ENCODE measurements around the gene ZNHIT3.
"Not testable (repeated sequence)": the region's sequence is repeated elsewhere in the genome, so short reads cannot be mapped to it uniquely, and the experiment has no call there.

The ZNHIT3 gene

DNA sequence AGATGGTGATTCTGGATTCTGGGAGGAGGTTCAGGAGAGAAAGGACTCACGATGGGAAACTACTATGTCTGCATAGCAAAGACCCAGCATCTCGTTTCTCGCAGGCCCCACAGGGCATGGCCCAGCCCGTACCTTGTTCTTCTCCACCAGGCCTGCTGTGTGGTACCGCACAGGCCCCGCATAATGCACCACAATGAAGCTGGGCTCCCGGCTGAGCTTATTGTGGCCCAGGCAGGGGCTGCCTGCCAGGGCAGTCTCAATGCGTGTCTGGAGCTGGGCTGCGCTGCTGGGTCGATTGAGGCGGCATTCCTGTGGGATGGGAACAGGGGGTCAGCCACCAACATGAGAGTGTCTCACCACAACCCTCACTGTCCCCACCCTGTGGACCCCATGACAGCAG, 20.4 kb downstream of the ZNHIT3 start:
- H3K27me3 ChIP-seq (ENCODE audit: insufficient read depth, low read depth): no peaks in the 10 kb centered on the region
- no peaks in the 10 kb centered on the region for H4K20me1 ChIP-seq (ENCODE audit: insufficient read depth)
- no peak for TF ChIP-seq CTCF (conservative IDR thresholded peaks at IDR 0.05; ENCODE audit: low read depth, low read length)
- no peaks in the 10 kb centered on the region for H3K36me3 ChIP-seq (ENCODE audit: insufficient read depth)
- no peak overlapping the region for H3K9ac ChIP-seq
- no peaks in the 10 kb centered on the region for H3K79me2 ChIP-seq (ENCODE audit: insufficient read depth, low read depth)
- H3K4me2 ChIP-seq: no peak overlapping the region
- no peak overlapping the region for H3K4me3 ChIP-seq (IDR thresholded peaks at IDR 0.05; ENCODE audit: insufficient read depth, low read depth, low read length)
- H3K4me1 ChIP-seq (ENCODE audit: low read depth, poor library complexity, severe bottlenecking): no peaks in the 10 kb centered on the region
- H2AFZ ChIP-seq (ENCODE audit: low read depth): no peak overlapping the region
- no peak overlapping the region for H3K27ac ChIP-seq

GRCh38 chr17:36507266-36507665, 20.8 kb downstream of the ZNHIT3 start:
- Histone ChIP-seq H3K4me1 (ENCODE audit: low read depth, poor library complexity, severe bottlenecking) (no peaks in the 10 kb centered on the region), H3K27me3 (ENCODE audit: insufficient read depth, low read depth) (no peaks in the 10 kb centered on the region), H3K36me3 (ENCODE audit: insufficient read depth) (no peaks in the 10 kb centered on the region), H4K20me1 (ENCODE audit: insufficient read depth) (no peaks in the 10 kb centered on the region), H3K27ac (no peak overlapping the region), H3K4me3 (IDR thresholded peaks at IDR 0.05; ENCODE audit: insufficient read depth, low read depth, low read length) (no peak overlapping the region), H2AFZ (ENCODE audit: low read depth) (no peak overlapping the region), H3K9ac (no peak overlapping the region), H3K4me2 (no peak overlapping the region), H3K79me2 (ENCODE audit: insufficient read depth, low read depth) (no peaks in the 10 kb centered on the region)
- no peak for TF ChIP-seq CTCF (conservative IDR thresholded peaks at IDR 0.05; ENCODE audit: low read depth, low read length)

GRCh38 chr17:36508439-36508838, 22.0 kb downstream of the ZNHIT3 start:
- H3K36me3 ChIP-seq (ENCODE audit: insufficient read depth); H3K4me3 ChIP-seq (IDR thresholded peaks at IDR 0.05; ENCODE audit: insufficient read depth, low read depth, low read length); H2AFZ ChIP-seq (ENCODE audit: low read depth); H3K9ac ChIP-seq; H4K20me1 ChIP-seq (ENCODE audit: insufficient read depth); H3K27ac ChIP-seq; H3K27me3 ChIP-seq (ENCODE audit: insufficient read depth, low read depth); H3K4me1 ChIP-seq (ENCODE audit: low read depth, poor library complexity, severe bottlenecking); H3K79me2 ChIP-seq (ENCODE audit: insufficient read depth, low read depth); H3K4me2 ChIP-seq: not testable (repeated sequence)

DNA sequence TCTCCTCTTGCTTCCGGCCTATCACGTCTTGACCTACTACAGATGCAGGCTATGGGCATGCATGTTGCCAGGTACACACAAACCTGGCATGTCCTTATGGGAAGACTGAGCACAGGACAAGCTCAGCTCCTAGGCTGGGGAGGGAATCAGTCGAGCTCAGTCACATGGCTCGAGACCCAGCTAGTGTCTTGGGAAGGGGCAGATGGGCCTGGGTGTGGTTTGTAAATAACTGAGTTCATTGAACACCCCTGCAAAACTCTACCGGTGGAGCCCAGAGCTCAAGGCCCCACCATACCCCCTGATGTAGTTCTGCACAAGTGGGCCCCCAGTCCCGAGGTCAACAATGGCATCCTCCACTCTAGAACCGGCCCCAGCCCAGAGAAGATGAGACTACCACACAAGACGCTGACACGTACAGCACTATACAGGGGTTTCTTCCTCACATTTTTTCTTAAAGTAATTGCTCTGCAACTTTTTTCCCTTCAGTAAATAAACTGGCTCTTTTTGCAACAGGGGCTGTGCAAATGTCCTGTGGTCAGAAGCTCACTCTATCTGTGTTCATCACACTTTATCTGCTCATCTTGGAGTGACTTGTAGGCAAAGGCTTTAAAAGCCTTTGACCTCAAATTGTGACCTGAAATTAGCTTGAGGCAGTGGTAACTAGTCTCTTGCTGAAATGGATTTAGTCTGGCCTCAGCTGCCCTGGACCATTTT, 22.9 kb downstream of the ZNHIT3 start:
- H3K4me2 ChIP-seq: no peak overlapping the region
- no peaks in the 10 kb centered on the region for H3K4me1 ChIP-seq (ENCODE audit: low read depth, poor library complexity, severe bottlenecking)
- H3K9ac ChIP-seq: no peak overlapping the region
- H3K4me3 ChIP-seq (IDR thresholded peaks at IDR 0.05; ENCODE audit: insufficient read depth, low read depth, low read length): no peak overlapping the region
- no peaks in the 10 kb centered on the region for H4K20me1 ChIP-seq (ENCODE audit: insufficient read depth)
- H3K27me3 ChIP-seq (ENCODE audit: insufficient read depth, low read depth): no peaks in the 10 kb centered on the region
- H3K79me2 ChIP-seq (ENCODE audit: insufficient read depth, low read depth): no peaks in the 10 kb centered on the region
- no peak overlapping the region for H3K27ac ChIP-seq
- no peak for TF ChIP-seq CTCF (conservative IDR thresholded peaks at IDR 0.05; ENCODE audit: low read depth, low read length)
- no peak overlapping the region for H2AFZ ChIP-seq (ENCODE audit: low read depth)
- no peaks in the 10 kb centered on the region for H3K36me3 ChIP-seq (ENCODE audit: insufficient read depth)

DNA sequence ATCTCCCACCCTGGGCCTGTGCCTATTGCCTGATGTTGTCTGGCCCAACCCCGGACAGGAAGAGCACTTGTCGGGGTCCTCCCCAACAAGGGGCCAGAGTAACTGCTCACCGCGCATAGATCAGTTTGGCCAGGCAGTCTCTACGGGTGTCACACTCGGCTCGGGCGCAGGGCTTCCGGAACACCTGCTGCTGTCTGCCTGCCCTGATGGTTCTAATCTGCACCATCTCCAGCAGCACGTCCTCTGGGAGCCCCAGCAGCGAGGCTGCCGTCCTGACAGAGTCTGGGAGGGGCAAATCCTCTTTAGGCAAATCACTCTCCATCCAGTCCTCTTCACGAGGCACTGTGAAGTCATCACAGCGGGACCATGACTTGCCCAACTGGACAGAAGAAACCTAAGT, 24.2 kb downstream of the ZNHIT3 start:
- Histone ChIP-seq H3K9ac (no peak overlapping the region), H3K27ac (no peak overlapping the region), H2AFZ (ENCODE audit: low read depth) (no peak overlapping the region), H3K4me2 (no peak overlapping the region), H3K4me1 (ENCODE audit: low read depth, poor library complexity, severe bottlenecking) (no peaks in the 10 kb centered on the region), H3K4me3 (IDR thresholded peaks at IDR 0.05; ENCODE audit: insufficient read depth, low read depth, low read length) (no peak overlapping the region), H3K27me3 (ENCODE audit: insufficient read depth, low read depth) (no peaks in the 10 kb centered on the region), H4K20me1 (ENCODE audit: insufficient read depth) (no peaks in the 10 kb centered on the region), H3K36me3 (ENCODE audit: insufficient read depth) (no peaks in the 10 kb centered on the region), H3K79me2 (ENCODE audit: insufficient read depth, low read depth) (no peaks in the 10 kb centered on the region)
- no peak for TF ChIP-seq CTCF (conservative IDR thresholded peaks at IDR 0.05; ENCODE audit: low read depth, low read length)
